ENCODE data around the gene HIVEP3.

Gene HIVEP3

GRCh38 chr1:41791667-41792484 lies 126.8 kb downstream of the HIVEP3 start:
- no peak overlapping the region for H3K4me3 ChIP-seq (ENCODE audit: low read length)
- DNase-seq (ENCODE audit: low read depth): no peak
- TF ChIP-seq CTCF (conservative IDR thresholded peaks at IDR 0.05; ENCODE audit: low read length): no peak

GRCh38 chr1:41790351-41790750 lies 128.4 kb downstream of the HIVEP3 start:
- no peak for TF ChIP-seq CTCF (conservative IDR thresholded peaks at IDR 0.05; ENCODE audit: low read length)
- no peak for DNase-seq (ENCODE audit: low read depth)

GRCh38 chr1:41789661-41790330 lies 128.9 kb downstream of the HIVEP3 start:
- TF ChIP-seq CTCF (conservative IDR thresholded peaks at IDR 0.05; ENCODE audit: low read length): no peak
- DNase-seq (ENCODE audit: low read depth): no peak
- no peak overlapping the region for H3K4me3 ChIP-seq (ENCODE audit: low read length)

More at GRCh38 chr1:41790351-41790750, 128.4 kb downstream of the HIVEP3 start:
- no peak overlapping the region for H3K4me3 ChIP-seq (ENCODE audit: low read length)

- no peak for DNase-seq (ENCODE audit: low read depth)
- no peak overlapping the region for H3K4me3 ChIP-seq (ENCODE audit: low read length)
- TF ChIP-seq CTCF (conservative IDR thresholded peaks at IDR 0.05; ENCODE audit: low read length): no peak
Measured at GRCh38 chr1:41788427-41788826, 130.3 kb downstream of the HIVEP3 start.

- no peak overlapping the region for H3K4me3 ChIP-seq (ENCODE audit: low read length)
- peak; percentile 80 for DNase-seq (ENCODE audit: low read depth)
- peak; percentile 35 for TF ChIP-seq CTCF (conservative IDR thresholded peaks at IDR 0.05; ENCODE audit: low read length)
Measured at GRCh38 chr1:41784531-41785274, 134.0 kb downstream of the HIVEP3 start.

- no peak for TF ChIP-seq CTCF (conservative IDR thresholded peaks at IDR 0.05; ENCODE audit: low read length)
- H3K4me3 ChIP-seq (ENCODE audit: low read length): peak overlapping the region; percentile 10; the same call in 1 of the 2 replicates
- DNase-seq (ENCODE audit: low read depth): peak; percentile 86
Measured at GRCh38 chr1:41783189-41783639, 135.5 kb downstream of the HIVEP3 start.

Data from AG10803 (cell line).